ENCODE data around the gene NBPF6.
"Not testable (repeated sequence)": the region's sequence is repeated elsewhere in the genome, so short reads cannot be mapped to it uniquely, and the experiment has no call there.

NBPF6 gene

GRCh38 chr1:108450043-108450442 is at the start of gene NBPF6:
TSS of gene NBPF6 (plus strand) at chr1:108450343. CDS start at chr1:108450602, 259 bp downstream.
- DNase-seq (ENCODE audit: low spot score) = not testable (repeated sequence)

GRCh38 chr1:108411098-108411833 is 38.9 kb upstream of the NBPF6 start:
- DNase-seq (ENCODE audit: low spot score) = not testable (repeated sequence)

- DNase-seq (ENCODE audit: low spot score) = not testable (repeated sequence)
Measured at GRCh38 chr1:108420129-108420528, 30.0 kb upstream of the NBPF6 start.

GRCh38 chr1:108421061-108421916 is 28.9 kb upstream of the NBPF6 start:
- not testable (repeated sequence) for DNase-seq (ENCODE audit: low spot score)

- not testable (repeated sequence) for DNase-seq (ENCODE audit: low spot score)
Measured at GRCh38 chr1:108426877-108427276, 23.3 kb upstream of the NBPF6 start.

- DNase-seq (ENCODE audit: low spot score) = not testable (repeated sequence)
Measured at GRCh38 chr1:108432002-108432401, 18.1 kb upstream of the NBPF6 start.

GRCh38 chr1:108433404-108433803 is 16.7 kb upstream of the NBPF6 start:
- DNase-seq (ENCODE audit: low spot score) = not testable (repeated sequence)

- DNase-seq (ENCODE audit: low spot score) = not testable (repeated sequence)
Measured at GRCh38 chr1:108438536-108438935, 11.6 kb upstream of the NBPF6 start.

GRCh38 chr1:108454521-108454920 is 4.4 kb downstream of the NBPF6 start:
- not testable (repeated sequence) for DNase-seq (ENCODE audit: low spot score)

- DNase-seq (ENCODE audit: low spot score) = not testable (repeated sequence)
Measured at GRCh38 chr1:108458661-108459060, 8.5 kb downstream of the NBPF6 start.

- not testable (repeated sequence) for DNase-seq (ENCODE audit: low spot score)
Measured at GRCh38 chr1:108461758-108462157, 11.6 kb downstream of the NBPF6 start.

- not testable (repeated sequence) for DNase-seq (ENCODE audit: low spot score)
Measured at GRCh38 chr1:108463962-108464361, 13.8 kb downstream of the NBPF6 start.

GRCh38 chr1:108466166-108466565 is 16.0 kb downstream of the NBPF6 start:
- not testable (repeated sequence) for DNase-seq (ENCODE audit: low spot score)

- DNase-seq (ENCODE audit: low spot score) = not testable (repeated sequence)
Measured at GRCh38 chr1:108467155-108467554, 17.0 kb downstream of the NBPF6 start.

- not testable (repeated sequence) for DNase-seq (ENCODE audit: low spot score)
Measured at GRCh38 chr1:108470750-108471149, 20.6 kb downstream of the NBPF6 start.

- DNase-seq (ENCODE audit: low spot score) = not testable (repeated sequence)
Measured at GRCh38 chr1:108474516-108474915, 24.4 kb downstream of the NBPF6 start.

GRCh38 chr1:108478429-108479015 is 28.4 kb downstream of the NBPF6 start:
- DNase-seq (ENCODE audit: low spot score) = no peak

- DNase-seq (ENCODE audit: low spot score) = no peak
Measured at GRCh38 chr1:108482708-108483107, 32.6 kb downstream of the NBPF6 start.

GRCh38 chr1:108485990-108486389 is 35.8 kb downstream of the NBPF6 start:
- not testable (repeated sequence) for DNase-seq (ENCODE audit: low spot score)

GRCh38 chr1:108486707-108487106 is 36.6 kb downstream of the NBPF6 start:
- DNase-seq (ENCODE audit: low spot score) = not testable (repeated sequence)

- not testable (repeated sequence) for DNase-seq (ENCODE audit: low spot score)
Measured at GRCh38 chr1:108495008-108495407, 44.9 kb downstream of the NBPF6 start.

GRCh38 chr1:108496856-108497255 is 46.7 kb downstream of the NBPF6 start:
- DNase-seq (ENCODE audit: low spot score) = not testable (repeated sequence)

Measured in cerebellar cortex (tissue), 1 donor.